Mesenchymal stem cell (in vitro differentiated cells and primary cell): ENCODE data around the gene ABCA1.
A peak's percentile ranks its signal among the peaks of the same experiment; 100 is the strongest.

Experiments used
- DNase-seq: peaks from one replicate; pipeline ENCODE4 v3.0.0-alpha.2; 2013
- H2AFZ ChIP-seq: one replicate; pipeline ENCODE4 v1.6.1; 2013; ENCODE audit warnings: low read depth, mild to moderate bottlenecking, control low read depth, inconsistent platforms, low read length, moderate library complexity
- H2AK5ac ChIP-seq: 2 replicates; pipeline ENCODE4 v1.6.1; 2013; ENCODE audit warnings: low read length, moderate library complexity, mild to moderate bottlenecking, inconsistent platforms; ENCODE audit not compliant: severe bottlenecking
- H2BK120ac ChIP-seq: one replicate; pipeline ENCODE4 v1.6.1; 2013; ENCODE audit warnings: low read depth, mild to moderate bottlenecking, inconsistent platforms, low read length, moderate library complexity
- H2BK12ac ChIP-seq, 2 experiments: one replicate each; pipeline ENCODE4 v1.6.1; 2013; ENCODE audit warnings: inconsistent platforms in 2 of 2, low read length in 2 of 2, mild to moderate bottlenecking in 2 of 2, moderate library complexity in 2 of 2, control low read depth in 1 of 2
- H2BK15ac ChIP-seq: one replicate; pipeline ENCODE4 v1.6.1; 2013; ENCODE audit warnings: mild to moderate bottlenecking, low read depth, inconsistent platforms; ENCODE audit not compliant: poor library complexity, severe bottlenecking
- H2BK5ac ChIP-seq: 2 replicates; pipeline ENCODE4 v1.6.1; 2013; ENCODE audit warnings: low read depth, mild to moderate bottlenecking, low read length, control low read depth, inconsistent platforms; ENCODE audit not compliant: poor library complexity, severe bottlenecking
- H3K14ac ChIP-seq, 2 experiments: one replicate each; pipeline ENCODE4 v1.6.1; 2013; ENCODE audit warnings: inconsistent platforms in 2 of 2, low read length in 2 of 2, control low read depth in 1 of 2, mild to moderate bottlenecking in 1 of 2, moderate library complexity in 1 of 2
- H3K18ac ChIP-seq, 2 experiments: one replicate each; pipeline ENCODE4 v1.6.1; 2013; ENCODE audit warnings: inconsistent platforms in 2 of 2, low read length in 2 of 2, control low read depth in 1 of 2, low read depth in 1 of 2, mild to moderate bottlenecking in 1 of 2
- H3K23ac ChIP-seq, 2 experiments: one replicate each; pipeline ENCODE4 v1.6.1; 2013; ENCODE audit warnings: inconsistent platforms in 2 of 2, low read length in 2 of 2, mild to moderate bottlenecking in 2 of 2, moderate library complexity in 2 of 2, control low read depth in 1 of 2
- H3K27ac ChIP-seq: 2 replicates; pipeline ENCODE4 v1.5.1; 2013; ENCODE audit warnings: mild to moderate bottlenecking, moderate library complexity, low read length, control low read depth, inconsistent platforms; ENCODE audit not compliant: poor library complexity, severe bottlenecking
- H3K27me3 ChIP-seq, 2 experiments: 2 replicates each; pipeline versions ENCODE4 v1.6.1 to v1.7.0; 2013; ENCODE audit warnings: low read length in 2 of 2, mild to moderate bottlenecking in 2 of 2, moderate library complexity in 2 of 2, control low read depth in 1 of 2, inconsistent platforms in 1 of 2; ENCODE audit not compliant: control insufficient read depth in 1 of 2, insufficient read depth in 1 of 2
- H3K36me3 ChIP-seq, 2 experiments: 2 replicates each; pipeline versions ENCODE4 v1.6.1 to v1.7.0; 2013; ENCODE audit warnings: low read length in 2 of 2, control low read depth in 1 of 2, inconsistent platforms in 1 of 2, low read depth in 1 of 2, mild to moderate bottlenecking in 1 of 2; ENCODE audit not compliant: insufficient read depth in 2 of 2, control insufficient read depth in 1 of 2
- H3K4ac ChIP-seq, 2 experiments: one replicate each; pipeline ENCODE4 v1.6.1; 2013; ENCODE audit warnings: inconsistent platforms in 2 of 2, low read length in 2 of 2, mild to moderate bottlenecking in 2 of 2, moderate library complexity in 2 of 2, control low read depth in 1 of 2, low read depth in 1 of 2
- H3K4me1 ChIP-seq: 2 replicates; pipeline ENCODE4 v1.6.1; 2013; ENCODE audit warnings: low read depth, low read length, control low read depth; ENCODE audit not compliant: control insufficient read depth, insufficient read depth
- H3K4me2 ChIP-seq: 2 replicates; pipeline ENCODE4 v1.6.1; 2013; ENCODE audit warnings: low read length, mild to moderate bottlenecking, inconsistent platforms; ENCODE audit not compliant: poor library complexity, severe bottlenecking
- H3K4me3 ChIP-seq, 2 experiments: 2 replicates each; pipeline versions ENCODE4 v1.5.1 to v1.7.0; 2013; ENCODE audit warnings: low read length in 2 of 2, mild to moderate bottlenecking in 2 of 2, control low read depth in 1 of 2, low read depth in 1 of 2; ENCODE audit not compliant: insufficient read depth in 1 of 2
- H3K79me1 ChIP-seq: replicated peaks from 2 replicates; pipeline ENCODE4 v1.6.1; 2013; ENCODE audit warnings: mild to moderate bottlenecking, control low read depth, low read length, inconsistent platforms; ENCODE audit not compliant: poor library complexity, severe bottlenecking
- H3K9ac ChIP-seq: 2 replicates; pipeline ENCODE4 v1.7.0; 2013; ENCODE audit warnings: mild to moderate bottlenecking, low read length, moderate library complexity
- H3K9me3 ChIP-seq: 2 replicates; pipeline ENCODE4 v1.7.0; 2013; ENCODE audit warnings: mild to moderate bottlenecking, low read length; ENCODE audit not compliant: control insufficient read depth
- H4K8ac ChIP-seq: one replicate; pipeline ENCODE4 v1.6.1; 2013; ENCODE audit warnings: inconsistent platforms, mild to moderate bottlenecking, low read length, moderate library complexity
- H4K91ac ChIP-seq: one replicate; pipeline ENCODE4 v1.6.1; 2013; ENCODE audit warnings: mild to moderate bottlenecking, low read length, inconsistent platforms
- WGBS: methylation state at CpG from one replicate; pipeline ENCODE4 v1.1.7; 2013; ENCODE audit warnings: mixed read lengths; 5-methylcytosine and 5-hydroxymethylcytosine counted together

Gene ABCA1

GRCh38 chr9:104810421-104811339 is 117.3 kb downstream of the ABCA1 start:
- H3K23ac ChIP-seq = no peak overlapping the region
- H2BK15ac ChIP-seq = no peak overlapping the region
- H3K9ac ChIP-seq = no peak overlapping the region
- no peak overlapping the region for H4K91ac ChIP-seq
- H3K27ac ChIP-seq = peak overlapping the region; percentile 75
- no peak overlapping the region for H3K18ac ChIP-seq
- no peak overlapping the region for H2BK12ac ChIP-seq
- H3K27me3 ChIP-seq = no peaks in the 10 kb centered on the region
- no peak overlapping the region for H3K4ac ChIP-seq
- no peak overlapping the region for H4K8ac ChIP-seq
- H3K9me3 ChIP-seq = no peaks in the 10 kb centered on the region
- peak overlapping the region; percentile 36 for H3K4me2 ChIP-seq
- H2AFZ ChIP-seq = no peak overlapping the region
- H2BK120ac ChIP-seq = no peak overlapping the region
- 86% methylated on average over 12 of the region's 12 CpGs for WGBS
- H3K36me3 ChIP-seq = peaks cover 10 to 88% of the 10 kb centered on the region in 2 experiments
- peaks cover 6% of the 10 kb centered on the region for H3K4me1 ChIP-seq
- no peak overlapping the region for H2AK5ac ChIP-seq
- peak; percentile 6 for DNase-seq
- peaks cover 5% of the 10 kb centered on the region for H3K79me1 ChIP-seq
- H2BK5ac ChIP-seq = peak overlapping the region; percentile 68
- no peak overlapping the region for H3K14ac ChIP-seq
- no peak overlapping the region for H3K4me3 ChIP-seq

GRCh38 chr9:104808035-104808614 is 119.8 kb downstream of the ABCA1 start:
- H3K27me3 ChIP-seq = no peaks in the 10 kb centered on the region
- no peak for DNase-seq
- no peak overlapping the region for H2AK5ac ChIP-seq
- peaks cover 5% of the 10 kb centered on the region for H3K79me1 ChIP-seq
- H3K4me3 ChIP-seq = no peak overlapping the region
- no peak overlapping the region for H3K14ac ChIP-seq
- no peak overlapping the region for H2BK15ac ChIP-seq
- no peak overlapping the region for H3K23ac ChIP-seq
- H3K18ac ChIP-seq = no peak overlapping the region
- no peak overlapping the region for H4K91ac ChIP-seq
- no peak overlapping the region for H4K8ac ChIP-seq
- no peak overlapping the region for H2BK120ac ChIP-seq
- no peak overlapping the region for H2BK12ac ChIP-seq
- H3K27ac ChIP-seq = no peak overlapping the region
- no peak overlapping the region for H3K4me2 ChIP-seq
- H3K36me3 ChIP-seq = peaks cover 19 to 87% of the 10 kb centered on the region in 2 experiments
- no peaks in the 10 kb centered on the region for H3K9me3 ChIP-seq
- no peak overlapping the region for H3K4ac ChIP-seq
- H3K4me1 ChIP-seq = peaks cover 6% of the 10 kb centered on the region
- 79% methylated on average over 3 of the region's 3 CpGs for WGBS
- H2AFZ ChIP-seq = no peak overlapping the region
- no peak overlapping the region for H3K9ac ChIP-seq
- no peak overlapping the region for H2BK5ac ChIP-seq

GRCh38 chr9:104805441-104805840 is 122.5 kb downstream of the ABCA1 start:
- Histone ChIP-seq H2BK120ac (no peak overlapping the region), H3K9me3 (no peaks in the 10 kb centered on the region), H3K27ac (no peak overlapping the region), H3K9ac (no peak overlapping the region), H3K23ac (no peak overlapping the region), H3K4ac (no peak overlapping the region), H3K18ac (no peak overlapping the region), H3K4me2 (no peak overlapping the region), H3K4me3 (no peak overlapping the region), H3K36me3 (peaks cover 33 to 86% of the 10 kb centered on the region in 2 experiments), H3K79me1 (peaks cover 5% of the 10 kb centered on the region), H3K27me3 (no peaks in the 10 kb centered on the region), H3K4me1 (peaks cover 6% of the 10 kb centered on the region), H2BK12ac (no peak overlapping the region), H4K8ac (no peak overlapping the region), H2AFZ (no peak overlapping the region), H4K91ac (no peak overlapping the region), H2BK5ac (no peak overlapping the region), H3K14ac (no peak overlapping the region), H2AK5ac (no peak overlapping the region), H2BK15ac (no peak overlapping the region)
- DNase-seq = no peak
- 100% methylated on average over 2 of the region's 2 CpGs for WGBS

GRCh38 chr9:104802906-104803305 is 125.0 kb downstream of the ABCA1 start:
- no peaks in the 10 kb centered on the region for H3K27me3 ChIP-seq
- WGBS = 88% methylated on average over 2 of the region's 2 CpGs
- no peak overlapping the region for H3K4me2 ChIP-seq
- no peaks in the 10 kb centered on the region for H3K9me3 ChIP-seq
- H2BK120ac ChIP-seq = no peak overlapping the region
- no peak overlapping the region for H2BK15ac ChIP-seq
- H3K4me1 ChIP-seq = peaks cover 4% of the 10 kb centered on the region
- H2BK5ac ChIP-seq = no peak overlapping the region
- no peak overlapping the region for H4K91ac ChIP-seq
- no peak overlapping the region for H4K8ac ChIP-seq
- no peak overlapping the region for H3K4me3 ChIP-seq
- no peak overlapping the region for H2BK12ac ChIP-seq
- DNase-seq = no peak
- H2AK5ac ChIP-seq = no peak overlapping the region
- no peak overlapping the region for H3K18ac ChIP-seq
- no peak overlapping the region for H3K9ac ChIP-seq
- no peak overlapping the region for H2AFZ ChIP-seq
- no peak overlapping the region for H3K14ac ChIP-seq
- H3K79me1 ChIP-seq = peaks cover 1% of the 10 kb centered on the region
- H3K4ac ChIP-seq = no peak overlapping the region
- no peak overlapping the region for H3K27ac ChIP-seq
- H3K23ac ChIP-seq = no peak overlapping the region
- H3K36me3 ChIP-seq = peaks cover 42 to 88% of the 10 kb centered on the region in 2 experiments
